ENCODE measurements around the gene FAM114A1.

Gene FAM114A1

DNA sequence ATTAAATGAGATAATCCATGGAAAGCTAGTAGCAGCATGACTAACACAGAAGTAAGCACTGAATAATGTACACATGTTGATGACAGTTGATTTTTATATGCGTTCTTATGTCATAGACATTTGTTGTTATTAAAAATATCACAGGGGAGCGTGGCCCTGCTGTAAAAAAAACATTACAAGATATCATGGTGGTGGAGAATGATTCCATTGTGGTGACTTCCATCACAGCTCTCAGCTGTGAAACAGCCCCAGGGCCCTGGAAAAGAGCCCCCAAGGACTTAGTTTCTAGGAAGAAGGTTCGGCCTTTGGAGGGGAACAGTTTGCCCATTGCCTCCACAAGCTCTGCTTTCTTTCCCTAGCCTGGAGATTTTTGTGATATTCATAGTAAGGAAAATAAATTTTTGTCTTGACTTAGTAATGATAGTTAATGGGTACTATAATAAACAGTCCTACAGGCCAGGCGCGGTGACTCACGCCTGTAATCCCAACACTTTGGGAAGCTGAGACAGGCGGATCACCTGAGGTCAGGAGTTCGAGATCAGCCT lies 49.9 kb downstream of the FAM114A1 start:
- no peak overlapping the region for H3K4me3 ChIP-seq (ENCODE audit: low read depth, low read length)
- DNase-seq (ENCODE audit: low read depth, low spot score): peak; percentile 35
- in situ Hi-C loops (cut with HindIII; ENCODE audit: low sequenced_read_pairs): no loop called here
- TF ChIP-seq, protein P1, sequence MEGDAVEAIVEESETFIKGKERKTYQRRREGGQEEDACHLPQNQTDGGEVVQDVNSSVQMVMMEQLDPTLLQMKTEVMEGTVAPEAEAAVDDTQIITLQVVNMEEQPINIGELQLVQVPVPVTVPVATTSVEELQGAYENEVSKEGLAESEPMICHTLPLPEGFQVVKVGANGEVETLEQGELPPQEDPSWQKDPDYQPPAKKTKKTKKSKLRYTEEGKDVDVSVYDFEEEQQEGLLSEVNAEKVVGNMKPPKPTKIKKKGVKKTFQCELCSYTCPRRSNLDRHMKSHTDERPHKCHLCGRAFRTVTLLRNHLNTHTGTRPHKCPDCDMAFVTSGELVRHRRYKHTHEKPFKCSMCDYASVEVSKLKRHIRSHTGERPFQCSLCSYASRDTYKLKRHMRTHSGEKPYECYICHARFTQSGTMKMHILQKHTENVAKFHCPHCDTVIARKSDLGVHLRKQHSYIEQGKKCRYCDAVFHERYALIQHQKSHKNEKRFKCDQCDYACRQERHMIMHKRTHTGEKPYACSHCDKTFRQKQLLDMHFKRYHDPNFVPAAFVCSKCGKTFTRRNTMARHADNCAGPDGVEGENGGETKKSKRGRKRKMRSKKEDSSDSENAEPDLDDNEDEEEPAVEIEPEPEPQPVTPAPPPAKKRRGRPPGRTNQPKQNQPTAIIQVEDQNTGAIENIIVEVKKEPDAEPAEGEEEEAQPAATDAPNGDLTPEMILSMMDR (IDR thresholded peaks at IDR 0.05; ENCODE audit: low read depth, low read length): no peak

DNA sequence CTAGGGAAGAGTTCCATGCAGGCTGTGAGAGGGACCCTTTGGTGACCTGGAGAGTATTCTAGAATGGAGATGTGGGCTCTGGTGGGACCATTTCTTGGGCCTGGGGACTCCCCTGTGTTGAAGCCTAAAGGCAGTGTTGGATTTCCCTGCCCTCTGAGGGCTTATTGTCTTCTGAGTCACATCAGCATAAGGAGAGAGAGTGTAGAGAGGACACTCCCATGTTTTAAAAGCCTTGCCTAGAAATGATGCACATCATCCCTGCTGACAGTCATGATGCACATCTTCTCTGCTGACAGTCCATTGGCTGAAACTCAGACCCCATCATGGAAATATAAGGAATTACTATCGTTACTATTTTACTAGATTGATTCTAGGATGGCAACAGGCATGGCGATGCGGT lies 51.9 kb downstream of the FAM114A1 start:
- no peak for DNase-seq (ENCODE audit: low read depth, low spot score)
- TF ChIP-seq, protein P1 (IDR thresholded peaks at IDR 0.05; ENCODE audit: low read depth, low read length): no peak
- H3K4me3 ChIP-seq (ENCODE audit: low read depth, low read length): no peak overlapping the region
- in situ Hi-C loops (cut with HindIII; ENCODE audit: low sequenced_read_pairs): no loop called here

GRCh38 chr4:38920186-38920585 lies 52.6 kb downstream of the FAM114A1 start:
- no peak overlapping the region for H3K4me3 ChIP-seq (ENCODE audit: low read depth, low read length)
- in situ Hi-C loops (cut with HindIII; ENCODE audit: low sequenced_read_pairs): no loop called here
- DNase-seq (ENCODE audit: low read depth, low spot score): no peak
- TF ChIP-seq, protein P1 (IDR thresholded peaks at IDR 0.05; ENCODE audit: low read depth, low read length): no peak

DNA sequence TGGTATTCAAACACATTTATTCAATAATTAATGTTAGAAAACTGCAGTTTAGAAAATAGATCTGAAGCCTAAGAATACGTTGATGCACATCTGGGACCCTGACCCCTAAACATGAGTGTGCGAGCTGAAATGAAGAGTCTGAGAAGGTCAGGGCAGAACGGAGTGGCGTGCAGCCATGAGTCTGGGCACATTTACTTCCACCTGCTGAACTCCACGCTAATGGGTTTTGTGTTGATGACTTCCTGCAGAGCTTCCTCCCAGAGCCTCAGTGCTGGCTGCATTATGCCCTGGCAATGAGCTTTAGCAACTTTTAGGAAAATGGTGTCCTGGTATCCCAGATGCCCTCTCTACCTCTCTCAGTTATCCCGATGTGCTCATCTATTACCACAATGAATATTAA lies 53.1 kb downstream of the FAM114A1 start:
- DNase-seq (ENCODE audit: low read depth, low spot score): no peak
- no peak overlapping the region for H3K4me3 ChIP-seq (ENCODE audit: low read depth, low read length)
- TF ChIP-seq, protein P1 (IDR thresholded peaks at IDR 0.05; ENCODE audit: low read depth, low read length): no peak
- in situ Hi-C loops (cut with HindIII; ENCODE audit: low sequenced_read_pairs): no loop called here

- in situ Hi-C loops (cut with HindIII; ENCODE audit: low sequenced_read_pairs): no loop called here
- no peak for DNase-seq (ENCODE audit: low read depth, low spot score)
- H3K4me3 ChIP-seq (ENCODE audit: low read depth, low read length): no peak overlapping the region
- TF ChIP-seq, protein P1 (IDR thresholded peaks at IDR 0.05; ENCODE audit: low read depth, low read length): no peak
These were observed 53.5 kb downstream of the FAM114A1 start for GRCh38 chr4:38921151-38921550.

DNA sequence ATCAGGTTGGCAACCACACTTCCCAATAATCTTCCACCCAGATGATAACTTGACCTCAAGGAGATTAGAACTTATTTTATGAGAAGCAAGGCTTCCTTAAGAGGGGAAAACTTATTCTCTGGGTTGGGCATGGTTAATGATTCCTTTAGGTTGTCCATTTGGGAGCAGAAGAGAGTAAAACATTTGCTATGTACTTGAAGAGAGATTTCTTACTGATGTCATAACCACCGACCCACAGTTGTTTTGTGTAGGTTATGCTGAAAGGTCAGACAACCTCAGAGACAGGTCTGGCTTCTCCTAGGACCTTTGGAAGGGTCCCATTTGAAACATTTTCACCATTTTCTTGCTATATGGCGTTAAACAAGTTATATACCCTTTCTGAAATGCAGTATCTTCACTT lies 56.1 kb downstream of the FAM114A1 start:
- no peak overlapping the region for H3K4me3 ChIP-seq (ENCODE audit: low read depth, low read length)
- in situ Hi-C loops (cut with HindIII; ENCODE audit: low sequenced_read_pairs): no loop called here
- DNase-seq (ENCODE audit: low read depth, low spot score): no peak
- TF ChIP-seq, protein P1 (IDR thresholded peaks at IDR 0.05; ENCODE audit: low read depth, low read length): no peak

DNA sequence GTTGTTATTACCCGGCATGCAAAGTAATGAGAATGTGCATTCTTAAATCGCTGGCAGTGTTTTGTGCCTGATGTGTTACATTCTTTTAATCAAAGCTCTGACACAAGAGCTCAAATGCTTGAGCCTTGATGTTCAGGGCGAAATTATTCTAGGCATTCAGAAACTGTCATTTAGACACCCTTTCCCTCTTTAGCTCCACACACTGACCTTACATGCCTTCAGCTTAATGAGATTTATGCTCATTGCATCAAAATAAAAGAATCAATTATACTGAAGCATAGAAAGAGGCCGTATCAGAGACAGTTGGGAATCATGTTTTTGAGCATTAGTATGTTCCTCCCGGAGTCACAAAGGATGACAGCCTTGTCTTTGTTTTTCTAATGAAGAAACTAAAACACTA lies 56.7 kb downstream of the FAM114A1 start:
- TF ChIP-seq, protein P1 (IDR thresholded peaks at IDR 0.05; ENCODE audit: low read depth, low read length): no peak
- DNase-seq (ENCODE audit: low read depth, low spot score): no peak
- in situ Hi-C loops (cut with HindIII; ENCODE audit: low sequenced_read_pairs): no loop called here
- no peak overlapping the region for H3K4me3 ChIP-seq (ENCODE audit: low read depth, low read length)
